Measurements from ENCODE around the gene IP6K3.

The IP6K3 gene

GRCh38 chr6:33720998-33721397, 25.7 kb downstream of the IP6K3 start:
- DNase-seq, result peak; percentile 14

- DNase-seq, result no peak
Observed at GRCh38 chr6:33719326-33719987, 27.2 kb downstream of the IP6K3 start.

- DNase-seq, result no peak
Observed at GRCh38 chr6:33718713-33719112, 28.0 kb downstream of the IP6K3 start.

- DNase-seq, result no peak
Observed at GRCh38 chr6:33717934-33718455, 28.7 kb downstream of the IP6K3 start.

GRCh38 chr6:33716890-33717632, 29.6 kb downstream of the IP6K3 start:
- no peak for DNase-seq

GRCh38 chr6:33716379-33716778, 30.3 kb downstream of the IP6K3 start:
- DNase-seq, result no peak

GRCh38 chr6:33714385-33715040, 32.2 kb downstream of the IP6K3 start:
- no peak for DNase-seq

GRCh38 chr6:33713786-33714185, 32.9 kb downstream of the IP6K3 start:
- no peak for DNase-seq

GRCh38 chr6:33712914-33713313, 33.8 kb downstream of the IP6K3 start:
- DNase-seq, result no peak

GRCh38 chr6:33711140-33712129, 35.3 kb downstream of the IP6K3 start, which contains the start of gene UQCC2:
TSS of gene UQCC2 (minus strand) at chr6:33711700. CDS start at chr6:33711686, 14 bp downstream.
- DNase-seq, result peak; percentile 99

- DNase-seq, result no peak
Observed at GRCh38 chr6:33710296-33711121, 36.2 kb downstream of the IP6K3 start.

- no peak for DNase-seq
Observed at GRCh38 chr6:33709605-33710295, 37.0 kb downstream of the IP6K3 start.

- DNase-seq, result no peak
Observed at GRCh38 chr6:33708516-33709204, 38.0 kb downstream of the IP6K3 start.

GRCh38 chr6:33707771-33708170, 38.9 kb downstream of the IP6K3 start:
- no peak for DNase-seq

GRCh38 chr6:33705955-33706725, 40.6 kb downstream of the IP6K3 start:
- no peak for DNase-seq

GRCh38 chr6:33705268-33705885, 41.3 kb downstream of the IP6K3 start:
- DNase-seq, result no peak

GRCh38 chr6:33704215-33705066, 42.3 kb downstream of the IP6K3 start:
- DNase-seq, result no peak
